Measurements from ENCODE around the gene RNASET2. TPM values are rescaled to one million over a fixed set of nuclear protein-coding genes. Genes with fewer than 3 reads are reported as not detected.

The RNASET2 gene
- total RNA-seq, 1 donor from 2014 or later = 15.3 TPM

GRCh38 chr6:166907871-166908806 lies 48.2 kb downstream of the RNASET2 start:
- TF ChIP-seq CTCF (conservative IDR thresholded peaks at IDR 0.05) = no peak
- no peak overlapping the region for H3K4me3 Mint-ChIP-seq
- peaks cover 2% of the 10 kb centered on the region for H3K27me3 Mint-ChIP-seq (ENCODE audit: low read depth)
- H3K36me3 Mint-ChIP-seq (ENCODE audit: low read depth) = no peaks in the 10 kb centered on the region
- peaks cover 33% of the 10 kb centered on the region for H3K4me1 Mint-ChIP-seq
- H3K27ac Mint-ChIP-seq (ENCODE audit: unreplicated experiment) = peak overlapping the region; percentile 40
- DNase-seq (ENCODE audit: low read depth, low spot score) = no peak
- H3K9me3 Mint-ChIP-seq = peaks cover 2% of the 10 kb centered on the region

GRCh38 chr6:166907373-166907841 lies 48.9 kb downstream of the RNASET2 start:
- H3K27ac Mint-ChIP-seq (ENCODE audit: unreplicated experiment) = no peak overlapping the region
- no peaks in the 10 kb centered on the region for H3K36me3 Mint-ChIP-seq (ENCODE audit: low read depth)
- H3K4me3 Mint-ChIP-seq = no peak overlapping the region
- peaks cover 2% of the 10 kb centered on the region for H3K9me3 Mint-ChIP-seq
- no peak for TF ChIP-seq CTCF (conservative IDR thresholded peaks at IDR 0.05)
- H3K27me3 Mint-ChIP-seq (ENCODE audit: low read depth) = peaks cover 2% of the 10 kb centered on the region
- peaks cover 33% of the 10 kb centered on the region for H3K4me1 Mint-ChIP-seq
- no peak for DNase-seq (ENCODE audit: low read depth, low spot score)

GRCh38 chr6:166906376-166907044 lies 49.8 kb downstream of the RNASET2 start:
- Mint-ChIP-seq H3K27ac (ENCODE audit: unreplicated experiment) (no peak overlapping the region), H3K4me3 (no peak overlapping the region), H3K36me3 (ENCODE audit: low read depth) (no peaks in the 10 kb centered on the region), H3K27me3 (ENCODE audit: low read depth) (peaks cover 2% of the 10 kb centered on the region), H3K4me1 (peaks cover 33% of the 10 kb centered on the region), H3K9me3 (peaks cover 2% of the 10 kb centered on the region)
- no peak for DNase-seq (ENCODE audit: low read depth, low spot score)
- no peak for TF ChIP-seq CTCF (conservative IDR thresholded peaks at IDR 0.05)

GRCh38 chr6:166905505-166906134 lies 50.7 kb downstream of the RNASET2 start:
- H3K27me3 Mint-ChIP-seq (ENCODE audit: low read depth) = peaks cover 2% of the 10 kb centered on the region
- no peak for DNase-seq (ENCODE audit: low read depth, low spot score)
- H3K36me3 Mint-ChIP-seq (ENCODE audit: low read depth) = peaks cover 4% of the 10 kb centered on the region
- peaks cover 33% of the 10 kb centered on the region for H3K4me1 Mint-ChIP-seq
- H3K27ac Mint-ChIP-seq (ENCODE audit: unreplicated experiment) = no peak overlapping the region
- no peaks in the 10 kb centered on the region for H3K9me3 Mint-ChIP-seq
- TF ChIP-seq CTCF (conservative IDR thresholded peaks at IDR 0.05) = no peak
- H3K4me3 Mint-ChIP-seq = no peak overlapping the region

GRCh38 chr6:166905013-166905412 lies 51.3 kb downstream of the RNASET2 start:
- DNase-seq (ENCODE audit: low read depth, low spot score) = no peak
- peaks cover 33% of the 10 kb centered on the region for H3K4me1 Mint-ChIP-seq
- H3K27me3 Mint-ChIP-seq (ENCODE audit: low read depth) = peaks cover 2% of the 10 kb centered on the region
- peak overlapping the region; percentile 47 for H3K4me3 Mint-ChIP-seq
- H3K9me3 Mint-ChIP-seq = no peaks in the 10 kb centered on the region
- peaks cover 6% of the 10 kb centered on the region for H3K36me3 Mint-ChIP-seq (ENCODE audit: low read depth)
- H3K27ac Mint-ChIP-seq (ENCODE audit: unreplicated experiment) = no peak overlapping the region
- no peak for TF ChIP-seq CTCF (conservative IDR thresholded peaks at IDR 0.05)
